Measurements from ENCODE around the gene MPC2. TPM values are rescaled to one million over a fixed set of nuclear protein-coding genes. Genes with fewer than 3 reads are reported as not detected.

The MPC2 gene
- total RNA-seq, 1 donor from 2014 or later: 49.6 TPM

GRCh38 chr1:167924543-167925231, 12.2 kb downstream of the MPC2 start:
- intact Hi-C loops (cut with DNase I): no loop called here
- Histone ChIP-seq H3K4me3 (no peak overlapping the region), H3K36me3 (peaks cover 5% of the 10 kb centered on the region), H3K4me1 (no peaks in the 10 kb centered on the region), H3K9me3 (no peaks in the 10 kb centered on the region), H3K27me3 (ENCODE audit: low read depth) (no peaks in the 10 kb centered on the region), H3K27ac (no peak overlapping the region)
- ATAC-seq (no peak), DNase-seq (no peak)
- no peak for TF ChIP-seq CTCF (IDR thresholded peaks at IDR 0.05)

- DNase-seq (no peak), ATAC-seq (no peak)
- peaks cover 5% of the 10 kb centered on the region for H3K36me3 ChIP-seq
- no peaks in the 10 kb centered on the region for H3K4me1 ChIP-seq
- no peaks in the 10 kb centered on the region for H3K9me3 ChIP-seq
- intact Hi-C loops (cut with DNase I): no loop called here
- H3K27me3 ChIP-seq (ENCODE audit: low read depth): no peaks in the 10 kb centered on the region
- no peak overlapping the region for H3K4me3 ChIP-seq
- TF ChIP-seq CTCF (IDR thresholded peaks at IDR 0.05): no peak
- H3K27ac ChIP-seq: no peak overlapping the region
These were observed 12.8 kb downstream of the MPC2 start for GRCh38 chr1:167924102-167924501.

- Histone ChIP-seq H3K36me3 (peaks cover 5% of the 10 kb centered on the region), H3K27me3 (ENCODE audit: low read depth) (no peaks in the 10 kb centered on the region), H3K9me3 (no peaks in the 10 kb centered on the region), H3K4me1 (no peaks in the 10 kb centered on the region), H3K4me3 (no peak overlapping the region), H3K27ac (no peak overlapping the region)
- intact Hi-C loops (cut with DNase I): no loop called here
- TF ChIP-seq CTCF (IDR thresholded peaks at IDR 0.05): no peak
- DNase-seq (no peak), ATAC-seq (no peak)
These were observed 13.4 kb downstream of the MPC2 start for GRCh38 chr1:167923324-167924056.

- no peak overlapping the region for H3K4me3 ChIP-seq
- no peaks in the 10 kb centered on the region for H3K27me3 ChIP-seq (ENCODE audit: low read depth)
- no peak for TF ChIP-seq CTCF (IDR thresholded peaks at IDR 0.05)
- intact Hi-C loops (cut with DNase I): no loop called here
- DNase-seq: no peak
- ATAC-seq: no peak
- no peaks in the 10 kb centered on the region for H3K4me1 ChIP-seq
- peaks cover 14% of the 10 kb centered on the region for H3K36me3 ChIP-seq
- no peaks in the 10 kb centered on the region for H3K9me3 ChIP-seq
- no peak overlapping the region for H3K27ac ChIP-seq
These were observed 14.2 kb downstream of the MPC2 start for GRCh38 chr1:167922611-167923074.

GRCh38 chr1:167922023-167922422, 14.8 kb downstream of the MPC2 start:
- no peak for DNase-seq
- no peak for ATAC-seq
- intact Hi-C loops (cut with DNase I): no loop called here
- no peaks in the 10 kb centered on the region for H3K9me3 ChIP-seq
- H3K4me3 ChIP-seq: no peak overlapping the region
- H3K36me3 ChIP-seq: peaks cover 20% of the 10 kb centered on the region
- no peaks in the 10 kb centered on the region for H3K27me3 ChIP-seq (ENCODE audit: low read depth)
- no peaks in the 10 kb centered on the region for H3K4me1 ChIP-seq
- no peak overlapping the region for H3K27ac ChIP-seq
- TF ChIP-seq CTCF (IDR thresholded peaks at IDR 0.05): no peak

Measured in lower lobe of right lung (tissue), 2 donors.